HG02981 (cell line): ENCODE data around the gene INPP4A.

Experiments used
- ATAC-seq: cut with Tn5 transposase; IDR thresholded peaks from one replicate; pipeline ENCODE4 v1.9.1; 2021; ENCODE audit warnings: mild to moderate bottlenecking, moderate library complexity; ENCODE audit not compliant: unreplicated experiment

INPP4A gene

GRCh38 chr2:98473995-98474780, 29.5 kb downstream of the INPP4A start:
- ATAC-seq = no peak

- no peak for ATAC-seq
Measured at GRCh38 chr2:98474979-98475632, 30.4 kb downstream of the INPP4A start.

- ATAC-seq = no peak
Measured at GRCh38 chr2:98476192-98476868, 31.7 kb downstream of the INPP4A start.

DNA sequence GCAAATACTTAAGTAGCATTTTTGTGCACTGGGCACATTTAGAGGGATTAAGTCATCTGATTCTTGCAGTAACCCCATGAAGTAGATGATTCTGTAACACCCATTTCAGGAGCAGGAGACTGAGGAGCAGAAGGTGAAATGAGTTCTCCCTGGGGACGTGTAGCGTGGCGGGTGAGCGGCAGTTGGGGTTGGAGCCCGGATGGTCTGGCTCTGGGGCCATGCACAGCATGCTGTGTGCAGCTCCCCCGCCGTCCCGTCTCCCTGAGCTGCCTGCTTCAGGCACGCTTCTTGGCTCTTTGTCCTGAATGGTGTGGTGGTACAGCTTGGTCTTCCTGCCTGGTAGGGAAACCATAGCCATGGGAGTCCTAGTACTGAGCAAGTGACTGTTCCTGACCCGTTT, 32.4 kb downstream of the INPP4A start:
- no peak for ATAC-seq

DNA sequence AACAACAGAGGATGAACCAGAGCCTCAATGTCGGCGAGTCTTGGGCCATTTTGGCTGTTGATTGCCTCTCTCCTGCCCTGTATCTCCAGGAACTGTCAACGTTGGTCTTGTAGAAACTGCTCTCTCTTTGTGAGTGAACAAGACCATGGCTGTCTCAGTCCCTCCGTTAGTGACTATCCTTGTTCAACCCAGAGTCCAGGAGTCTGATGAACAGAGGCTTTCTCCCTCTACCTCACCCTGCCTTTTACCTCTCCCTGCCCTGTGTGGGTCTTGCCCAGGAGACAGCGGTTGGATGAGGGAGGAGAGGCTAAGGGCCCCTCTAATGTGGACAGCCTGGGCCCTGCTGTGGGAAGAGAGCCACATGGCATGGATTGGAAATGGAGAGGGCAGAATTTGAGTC, 32.8 kb downstream of the INPP4A start:
- no peak for ATAC-seq

- ATAC-seq = no peak
Measured at GRCh38 chr2:98478088-98478551, 33.5 kb downstream of the INPP4A start.

- no peak for ATAC-seq
Measured at GRCh38 chr2:98478907-98479306, 34.2 kb downstream of the INPP4A start.

- ATAC-seq = no peak
Measured at GRCh38 chr2:98479371-98479770, 34.7 kb downstream of the INPP4A start.

- no peak for ATAC-seq
Measured at GRCh38 chr2:98479959-98480524, 35.4 kb downstream of the INPP4A start.

GRCh38 chr2:98480598-98480997, 35.9 kb downstream of the INPP4A start:
- ATAC-seq = no peak

DNA sequence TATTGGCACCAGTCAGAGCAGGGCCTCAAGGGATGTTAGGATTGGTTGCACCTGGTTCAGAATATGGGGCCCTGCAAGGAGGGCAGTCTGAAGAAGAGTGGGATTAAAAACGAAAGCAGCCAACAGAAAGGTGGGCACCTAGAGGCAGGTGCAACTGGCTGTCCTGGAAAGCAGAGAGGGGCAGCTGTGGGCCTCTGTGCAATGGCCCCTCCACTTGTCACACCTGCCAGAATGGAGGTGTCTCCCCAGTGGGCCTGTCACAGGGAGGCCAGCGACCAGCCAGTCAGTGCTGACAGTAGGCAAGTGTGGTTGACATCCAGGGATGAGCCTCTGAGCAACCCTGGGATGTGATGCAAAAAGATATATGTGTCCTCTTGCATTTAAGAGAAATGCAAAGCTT, 37.7 kb downstream of the INPP4A start:
- no peak for ATAC-seq

DNA sequence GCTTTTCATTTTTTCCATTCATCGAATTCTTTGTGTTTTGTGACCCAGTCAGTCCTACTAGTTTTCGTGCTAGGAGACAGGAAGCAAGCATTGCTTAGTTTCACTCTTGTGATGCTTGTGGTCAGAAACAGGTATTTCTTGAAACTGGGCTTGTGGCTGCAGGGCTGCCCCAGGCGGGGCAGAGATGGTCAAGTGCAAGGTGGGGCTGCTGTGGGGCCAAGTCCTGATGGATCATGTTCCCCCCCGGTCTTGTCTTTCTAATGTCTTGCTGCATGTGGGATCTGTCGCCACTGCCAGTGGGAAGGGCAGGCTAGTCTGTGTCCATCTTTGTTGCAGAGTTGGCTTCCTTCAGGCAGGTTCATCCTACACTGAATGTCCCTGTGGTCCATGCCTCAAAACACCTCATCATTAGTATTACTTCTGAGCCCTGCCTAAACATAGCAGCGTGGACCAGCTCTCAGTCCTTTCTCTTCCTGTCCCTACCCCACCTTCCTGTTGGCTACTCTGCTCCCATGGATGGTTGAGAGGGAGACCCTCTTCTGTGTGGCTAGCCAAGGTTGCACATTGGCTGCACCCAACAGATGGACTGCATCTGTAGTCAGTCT, 38.7 kb downstream of the INPP4A start:
- peak; percentile 62 for ATAC-seq

DNA sequence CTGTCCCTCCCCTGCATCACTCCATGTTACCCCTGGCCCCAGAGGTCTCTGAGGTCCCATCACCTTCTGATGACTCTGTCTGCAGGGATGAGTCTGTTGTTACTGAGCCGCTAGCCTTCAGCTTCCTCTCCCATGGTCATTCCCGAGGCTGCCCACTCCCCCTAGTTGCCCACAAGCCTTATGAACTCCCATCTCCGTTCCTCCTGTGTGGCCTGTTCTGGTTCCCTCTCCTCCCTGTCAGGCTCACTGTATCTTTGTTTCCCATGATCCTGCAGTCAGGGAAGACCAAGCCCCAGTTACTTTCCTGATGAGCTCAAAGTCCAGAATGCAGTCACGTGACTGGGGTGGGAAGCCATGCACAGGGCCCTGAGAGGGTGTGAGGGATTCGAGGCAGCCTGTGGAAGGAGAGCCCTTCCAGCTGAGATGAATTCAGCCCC, 39.5 kb downstream of the INPP4A start:
- no peak for ATAC-seq

- ATAC-seq = no peak
Measured at GRCh38 chr2:98484652-98485452, 40.2 kb downstream of the INPP4A start.

DNA sequence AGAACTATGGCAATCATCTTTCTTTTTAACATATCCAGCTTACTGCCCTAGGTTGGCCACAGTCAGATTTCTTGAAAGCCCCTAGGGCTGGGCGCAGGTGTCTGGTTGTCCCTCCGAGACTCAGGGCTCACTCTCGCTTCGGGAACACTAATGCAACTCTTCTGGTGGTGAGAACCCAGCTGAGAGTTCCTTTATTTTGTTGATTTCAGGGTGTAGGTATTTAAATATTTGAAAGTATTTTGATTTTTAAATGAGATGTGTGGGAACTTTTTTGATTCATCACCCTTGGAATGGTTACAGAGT, 40.7 kb downstream of the INPP4A start:
- ATAC-seq = no peak

GRCh38 chr2:98486374-98486981, 41.8 kb downstream of the INPP4A start:
- no peak for ATAC-seq

GRCh38 chr2:98487101-98487805, 42.6 kb downstream of the INPP4A start:
- no peak for ATAC-seq

DNA sequence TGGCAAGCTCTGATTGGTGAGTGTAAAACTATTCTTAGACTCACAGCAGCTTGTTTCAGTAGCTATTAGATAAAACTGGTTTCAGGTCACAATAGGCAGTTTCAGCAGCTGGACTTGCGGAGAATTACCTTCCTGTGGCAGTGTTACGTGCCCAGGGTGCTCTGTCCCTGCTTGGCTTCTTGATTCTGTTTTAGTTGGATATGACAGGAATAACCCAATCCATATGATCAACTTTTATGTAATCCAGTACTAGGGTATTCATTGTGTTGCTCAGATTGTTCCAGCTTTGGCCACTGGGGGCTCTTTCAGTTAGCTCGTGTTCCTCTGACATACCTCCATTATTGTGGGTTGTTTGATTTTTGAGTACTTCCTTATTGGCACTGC, 43.1 kb downstream of the INPP4A start:
- ATAC-seq = peak; percentile 66

GRCh38 chr2:98488252-98488651, 43.6 kb downstream of the INPP4A start:
- ATAC-seq = no peak
